ENCODE results near the gene SLC22A23. TPM values are rescaled to one million over a fixed set of nuclear protein-coding genes. Genes with fewer than 3 reads are reported as not detected.

SLC22A23 gene
- total RNA-seq, 4 donors from 2014 or later = 8.3 to 22.5 (median 12.8) TPM

- no peak for TF ChIP-seq CTCF (IDR thresholded peaks at IDR 0.05)
- ATAC-seq (ENCODE audit: low FRiP score) (no peak), DNase-seq (ENCODE audit: low spot score) (no peak)
Observed at GRCh38 chr6:3326184-3326971, 130.5 kb downstream of the SLC22A23 start.

- no peak for ATAC-seq (ENCODE audit: low FRiP score)
Observed at GRCh38 chr6:3325210-3325609, 131.6 kb downstream of the SLC22A23 start.

GRCh38 chr6:3324262-3324942 lies 132.4 kb downstream of the SLC22A23 start:
- no peak for DNase-seq (ENCODE audit: low spot score)

More at GRCh38 chr6:3325210-3325609, 131.6 kb downstream of the SLC22A23 start:
- DNase-seq (ENCODE audit: low spot score) = no peak
- TF ChIP-seq CTCF (IDR thresholded peaks at IDR 0.05) = no peak

GRCh38 chr6:3323696-3324261 lies 133.1 kb downstream of the SLC22A23 start:
- ATAC-seq (ENCODE audit: low FRiP score) (peak; percentile 21), DNase-seq (ENCODE audit: low spot score) (no peak)
- TF ChIP-seq CTCF (IDR thresholded peaks at IDR 0.05) = no peak

More at GRCh38 chr6:3324262-3324942, 132.4 kb downstream of the SLC22A23 start:
- peak; percentile 74 for ATAC-seq (ENCODE audit: low FRiP score)
- no peak for TF ChIP-seq CTCF (IDR thresholded peaks at IDR 0.05)

- ATAC-seq (ENCODE audit: low FRiP score) (no peak), DNase-seq (ENCODE audit: low spot score) (no peak)
- no peak for TF ChIP-seq CTCF (IDR thresholded peaks at IDR 0.05)
Observed at GRCh38 chr6:3323148-3323547, 133.7 kb downstream of the SLC22A23 start.

- DNase-seq (ENCODE audit: low spot score) = no peak
- TF ChIP-seq CTCF (IDR thresholded peaks at IDR 0.05) = no peak
- ATAC-seq (ENCODE audit: low FRiP score) = no peak
Observed at GRCh38 chr6:3322366-3322890, 134.4 kb downstream of the SLC22A23 start.

Measured in omental fat pad (tissue), 4 donors.